GM12872 (cell line): ENCODE data around the gene PNO1.

Experiments
- TF ChIP-seq, protein P1 (sequence below): IDR thresholded peaks from 3 replicates; pipeline ENCODE4 v1.5.1; 2011; ENCODE audit warnings: low read depth, mild to moderate bottlenecking, low read length, moderate library complexity; ENCODE audit not compliant: insufficient read depth

PNO1 gene

GRCh38 chr2:68218343-68218901, 60.7 kb downstream of the PNO1 start:
- TF ChIP-seq, protein P1, sequence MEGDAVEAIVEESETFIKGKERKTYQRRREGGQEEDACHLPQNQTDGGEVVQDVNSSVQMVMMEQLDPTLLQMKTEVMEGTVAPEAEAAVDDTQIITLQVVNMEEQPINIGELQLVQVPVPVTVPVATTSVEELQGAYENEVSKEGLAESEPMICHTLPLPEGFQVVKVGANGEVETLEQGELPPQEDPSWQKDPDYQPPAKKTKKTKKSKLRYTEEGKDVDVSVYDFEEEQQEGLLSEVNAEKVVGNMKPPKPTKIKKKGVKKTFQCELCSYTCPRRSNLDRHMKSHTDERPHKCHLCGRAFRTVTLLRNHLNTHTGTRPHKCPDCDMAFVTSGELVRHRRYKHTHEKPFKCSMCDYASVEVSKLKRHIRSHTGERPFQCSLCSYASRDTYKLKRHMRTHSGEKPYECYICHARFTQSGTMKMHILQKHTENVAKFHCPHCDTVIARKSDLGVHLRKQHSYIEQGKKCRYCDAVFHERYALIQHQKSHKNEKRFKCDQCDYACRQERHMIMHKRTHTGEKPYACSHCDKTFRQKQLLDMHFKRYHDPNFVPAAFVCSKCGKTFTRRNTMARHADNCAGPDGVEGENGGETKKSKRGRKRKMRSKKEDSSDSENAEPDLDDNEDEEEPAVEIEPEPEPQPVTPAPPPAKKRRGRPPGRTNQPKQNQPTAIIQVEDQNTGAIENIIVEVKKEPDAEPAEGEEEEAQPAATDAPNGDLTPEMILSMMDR = no peak

- TF ChIP-seq, protein P1 = no peak
Measured at GRCh38 chr2:68222287-68222686, 64.6 kb downstream of the PNO1 start.

DNA sequence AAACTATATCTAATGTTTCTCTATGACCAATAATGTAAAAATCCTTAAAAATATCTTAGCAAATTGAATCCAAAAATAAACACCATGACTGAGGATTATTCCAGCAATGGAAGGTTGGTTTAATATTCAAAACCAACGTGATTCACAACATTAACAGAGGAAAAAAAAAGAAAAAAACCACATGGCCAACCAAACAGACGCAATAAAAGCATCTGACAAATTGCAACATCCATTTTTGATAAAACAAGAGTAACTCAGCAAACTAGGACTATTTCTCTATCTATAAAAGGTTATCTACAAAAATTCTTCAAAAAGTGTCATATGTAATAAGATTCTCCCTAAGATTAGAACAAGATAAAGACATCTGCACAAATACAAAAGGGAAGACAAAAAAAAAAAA, 65.7 kb downstream of the PNO1 start:
- TF ChIP-seq, protein P1 = no peak

DNA sequence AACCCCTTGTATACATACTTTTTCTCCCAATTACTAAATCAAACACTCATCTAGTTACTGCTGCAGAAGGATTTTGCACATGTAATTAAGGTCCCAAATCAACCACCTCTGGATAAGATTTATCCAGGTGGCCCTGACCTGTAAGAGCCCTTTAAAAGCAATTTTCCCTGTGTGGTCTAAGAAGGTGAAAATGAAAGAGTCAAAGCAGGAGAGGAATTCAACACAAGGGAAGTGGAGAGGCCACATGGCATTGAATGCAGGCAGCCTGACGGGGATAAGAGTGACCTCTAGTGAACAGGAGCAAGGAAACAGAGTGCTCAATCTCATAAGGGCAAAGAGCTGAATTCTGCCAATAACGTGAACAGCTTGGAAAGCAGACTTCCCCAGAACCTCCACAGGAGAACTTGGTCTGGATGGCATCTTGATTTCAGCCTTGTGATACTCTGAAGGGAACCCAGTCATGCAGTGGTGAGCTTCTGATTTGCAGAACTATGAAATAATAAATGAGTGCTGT, 67.5 kb downstream of the PNO1 start:
- TF ChIP-seq, protein P1 = peak; percentile 70
